GM19025 (cell line): Measurements from ENCODE around the gene PRELID3B.

Experiments used
- ATAC-seq: cut with Tn5 transposase; IDR thresholded peaks from one replicate; pipeline ENCODE4 v1.9.1; 2021; ENCODE audit warnings: mild to moderate bottlenecking, low read depth, moderate library complexity; ENCODE audit not compliant: unreplicated experiment

PRELID3B gene

DNA sequence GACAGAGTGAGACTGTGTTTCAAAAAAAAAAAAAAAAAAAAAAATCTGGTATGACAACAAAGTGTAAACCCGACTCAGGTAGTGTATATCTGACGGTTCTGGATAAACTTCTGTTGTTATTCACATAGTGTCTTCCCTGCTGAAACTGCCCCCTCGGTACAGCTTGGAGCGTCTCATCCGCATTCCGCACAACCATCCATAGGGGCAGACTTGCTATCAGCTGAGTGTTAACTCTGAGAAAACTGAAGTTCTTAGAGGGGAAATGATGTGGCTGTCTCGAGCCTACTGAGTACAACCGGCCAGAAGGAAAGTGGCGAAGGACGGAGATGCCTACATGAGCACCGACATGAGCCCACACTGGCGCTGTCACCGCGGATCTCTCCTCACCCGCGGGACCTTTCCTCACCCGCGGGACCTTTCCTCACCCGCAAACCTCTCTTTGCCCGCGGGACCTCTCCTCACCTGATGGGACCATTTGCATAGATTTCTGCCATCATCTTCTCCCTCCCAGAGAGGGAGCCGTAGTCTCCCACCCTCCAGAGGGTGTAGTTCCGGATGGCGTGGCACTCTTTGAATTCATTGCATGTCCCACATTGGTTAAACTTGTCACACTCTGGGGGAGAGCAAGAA, 45.3 kb downstream of the PRELID3B start:
- no peak for ATAC-seq

DNA sequence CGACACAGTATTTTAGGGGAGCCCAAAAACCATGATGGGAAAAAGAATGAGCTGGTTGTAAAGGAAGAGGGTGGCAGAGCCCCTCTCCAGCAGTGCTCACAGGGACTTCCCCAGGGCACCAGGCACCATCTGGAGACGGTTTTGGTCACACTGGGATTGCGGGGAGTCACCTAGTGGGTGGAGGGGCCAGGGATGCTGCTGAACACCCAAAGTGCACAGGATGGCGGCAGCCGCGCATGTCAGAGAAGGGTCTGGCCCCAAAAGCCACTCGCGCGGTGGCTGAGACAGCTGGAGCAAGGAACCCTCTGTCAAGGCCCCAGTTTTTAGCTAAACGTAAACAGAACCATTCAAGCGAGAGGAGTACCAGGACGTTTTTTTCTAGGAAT, 46.4 kb downstream of the PRELID3B start:
- ATAC-seq = no peak

DNA sequence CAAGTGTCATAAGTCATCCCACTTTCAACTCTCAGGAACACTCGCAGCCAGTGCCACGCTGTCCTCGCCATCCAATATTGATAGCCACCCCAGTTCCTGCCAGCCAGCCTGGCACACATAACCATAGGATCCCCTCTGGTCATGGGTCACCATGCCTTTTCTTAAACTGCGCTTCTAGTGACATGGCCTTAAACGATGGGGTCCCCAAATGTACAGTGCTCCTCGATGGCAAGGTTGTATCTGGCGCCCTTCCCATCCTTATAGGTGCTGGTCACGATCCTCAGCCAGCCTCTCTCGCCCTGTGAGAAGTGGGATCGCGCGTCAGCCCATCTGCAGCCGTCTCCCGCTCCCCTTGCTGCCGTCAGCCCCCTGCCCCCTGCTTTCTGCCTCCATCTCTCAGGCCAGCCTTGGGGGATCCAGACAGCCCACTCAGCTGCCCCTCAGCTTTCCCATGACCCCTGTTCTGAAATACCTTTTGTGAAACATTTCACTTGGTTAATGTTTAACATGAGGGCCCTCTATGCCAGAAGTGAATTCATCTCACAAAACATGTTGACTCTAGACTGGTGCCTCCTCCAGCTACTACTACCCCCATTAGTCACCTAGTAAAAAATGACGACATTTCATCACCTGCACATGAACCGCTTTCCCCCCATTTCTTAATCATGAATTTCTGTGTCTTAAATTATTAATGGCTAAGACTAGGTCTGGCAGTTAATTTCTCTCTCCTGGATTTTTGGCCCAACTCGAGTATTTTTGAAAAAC, 46.9 kb downstream of the PRELID3B start:
- no peak for ATAC-seq

DNA sequence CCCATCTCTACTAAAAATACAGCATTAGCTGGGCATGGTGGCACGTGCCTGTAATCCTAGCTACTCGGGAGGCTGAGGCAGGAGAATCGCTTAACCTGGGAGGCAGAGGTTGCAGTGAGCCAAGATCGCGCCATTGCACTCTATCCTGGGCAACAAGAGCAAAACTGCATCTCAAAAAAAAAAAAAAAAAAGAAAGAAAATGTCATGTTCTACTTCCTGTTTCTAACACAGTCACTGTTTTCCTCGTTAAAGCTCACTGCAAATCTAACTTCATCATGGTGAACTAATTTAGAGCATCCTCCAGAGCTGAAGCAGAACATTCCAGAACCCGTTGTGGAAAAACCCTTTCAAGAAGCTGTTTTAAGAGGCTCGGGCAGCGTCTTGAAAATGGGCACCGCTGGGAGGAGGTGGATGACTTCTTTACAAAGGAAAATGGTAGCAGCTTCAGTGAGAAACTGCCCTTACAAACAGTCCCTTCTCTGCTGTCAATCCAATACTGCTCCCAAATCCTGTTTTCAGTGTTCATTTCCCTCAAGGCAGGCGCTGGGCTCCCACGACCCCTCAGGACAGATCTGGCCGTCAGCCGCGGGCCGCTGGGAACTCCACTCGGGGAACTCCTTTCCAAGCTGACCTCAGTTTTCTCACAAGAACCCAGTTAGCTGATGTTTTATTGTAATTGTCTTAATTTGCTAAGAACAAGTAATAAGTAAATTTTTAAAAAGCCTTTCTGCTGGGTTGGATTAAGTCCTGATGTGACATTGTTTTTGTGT, 48.0 kb downstream of the PRELID3B start:
- no peak for ATAC-seq

DNA sequence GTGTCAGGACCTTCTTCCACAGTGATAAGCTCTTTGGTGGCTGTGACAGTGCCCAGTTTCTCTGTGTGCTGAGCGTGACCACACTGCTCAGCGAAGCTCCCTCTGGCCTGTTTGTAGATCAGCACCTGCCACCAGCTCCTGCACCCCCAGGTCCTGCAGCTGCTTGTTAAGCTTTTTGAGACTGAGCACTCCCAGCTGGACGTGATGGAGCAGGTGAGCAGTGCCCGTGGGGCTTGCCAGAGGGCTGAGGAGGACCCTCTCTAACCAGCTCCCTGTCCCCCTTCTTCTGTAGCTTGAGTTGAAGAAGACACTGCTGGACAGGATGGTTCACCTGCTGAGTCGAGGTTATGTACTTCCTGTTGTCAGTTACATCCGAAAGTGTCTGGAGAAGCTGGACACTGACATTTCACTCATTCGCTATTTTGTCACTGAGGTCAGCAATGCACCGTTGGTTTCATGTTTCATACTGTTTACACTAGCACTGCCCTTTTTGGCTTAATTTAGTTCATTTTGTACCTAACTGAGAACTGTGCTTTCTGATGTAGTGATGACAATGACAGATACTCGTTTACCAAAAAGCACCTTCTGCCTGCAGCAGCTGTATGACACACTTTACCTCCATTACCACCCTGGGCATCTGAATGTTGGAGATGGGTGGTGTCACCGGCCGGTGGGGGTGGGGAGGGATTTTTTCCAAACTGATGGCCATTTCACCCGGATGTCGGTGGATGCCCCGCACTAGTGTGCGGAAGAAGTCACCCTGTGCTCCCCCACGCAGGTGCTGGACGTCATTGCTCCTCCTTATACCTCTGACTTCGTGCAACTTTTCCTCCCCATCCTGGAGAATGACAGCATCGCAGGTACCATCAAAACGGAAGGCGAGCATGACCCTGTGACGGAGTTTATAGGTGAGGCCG, 49.0 kb downstream of the PRELID3B start:
- ATAC-seq = no peak

DNA sequence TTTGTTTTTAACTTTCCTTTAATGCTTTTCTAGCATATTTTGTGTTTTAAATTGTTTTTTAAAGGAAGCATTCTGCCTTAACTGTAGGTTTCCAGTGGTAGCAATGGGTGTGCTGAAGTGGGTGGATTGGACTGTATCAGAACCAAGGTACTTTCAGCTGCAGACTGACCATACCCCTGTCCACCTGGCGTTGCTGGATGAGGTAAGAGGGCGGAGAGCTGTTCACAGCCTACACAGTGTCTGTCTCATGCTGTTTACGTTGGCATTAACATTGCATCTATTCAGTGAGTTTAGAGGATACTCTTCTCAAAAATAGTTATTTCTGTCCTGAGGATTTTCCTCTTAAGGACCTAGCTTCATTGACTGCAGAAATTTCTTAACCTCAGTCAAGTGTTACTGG, 49.7 kb downstream of the PRELID3B start:
- no peak for ATAC-seq

DNA sequence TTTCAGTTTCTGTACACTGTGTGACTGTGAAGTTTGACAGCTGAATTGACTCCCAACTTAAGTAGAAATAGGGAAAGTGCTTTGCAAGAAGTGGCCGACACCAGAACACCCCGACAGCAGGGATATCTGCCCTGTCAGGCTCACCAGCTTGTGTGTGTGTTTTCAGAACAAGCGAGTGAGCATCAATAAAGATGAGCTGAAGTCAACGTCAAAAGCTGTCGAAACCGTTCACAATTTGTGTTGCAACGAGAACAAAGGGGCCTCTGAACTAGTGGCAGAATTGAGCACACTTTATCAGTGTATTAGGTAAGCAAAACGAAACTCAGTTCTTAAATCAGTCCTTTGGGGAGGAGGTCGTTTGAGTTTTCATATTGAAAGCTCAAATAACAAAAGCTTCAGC, 50.9 kb downstream of the PRELID3B start:
- no peak for ATAC-seq

DNA sequence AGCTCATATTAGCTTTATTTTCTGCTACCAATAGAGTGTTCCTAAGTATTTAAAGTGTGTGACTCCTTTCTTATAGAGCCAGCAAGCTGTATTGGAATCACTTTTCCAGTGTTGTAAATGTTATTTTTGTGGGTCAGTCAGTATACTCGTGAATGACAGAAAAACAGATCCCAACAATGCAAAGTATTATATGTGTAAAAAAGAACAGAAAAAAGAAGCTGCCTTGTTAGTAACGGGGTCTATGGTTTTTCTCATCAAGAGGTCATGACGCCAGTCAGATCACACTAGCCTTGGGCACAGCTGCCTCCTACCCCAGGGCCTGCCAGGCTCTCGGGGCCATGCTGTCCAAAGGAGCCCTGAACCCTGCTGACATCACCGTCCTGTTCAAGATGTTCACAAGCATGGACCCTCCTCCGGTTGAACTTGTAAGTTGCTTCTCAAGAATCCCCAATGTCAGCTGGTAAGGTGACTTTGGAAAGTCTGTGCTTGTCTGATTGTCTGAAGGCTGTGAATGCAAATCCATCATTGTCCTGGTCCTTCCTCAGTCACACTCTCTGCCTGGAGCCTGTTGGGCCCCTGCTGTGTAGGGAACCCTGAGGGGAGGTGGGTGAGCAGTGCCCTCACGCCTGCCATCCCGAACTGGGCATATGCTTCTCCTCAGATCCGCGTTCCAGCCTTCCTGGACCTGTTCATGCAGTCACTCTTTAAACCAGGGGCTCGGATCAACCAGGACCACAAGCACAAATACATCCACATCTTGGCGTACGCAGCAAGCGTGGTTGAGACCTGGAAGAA, 51.7 kb downstream of the PRELID3B start:
- ATAC-seq = no peak

DNA sequence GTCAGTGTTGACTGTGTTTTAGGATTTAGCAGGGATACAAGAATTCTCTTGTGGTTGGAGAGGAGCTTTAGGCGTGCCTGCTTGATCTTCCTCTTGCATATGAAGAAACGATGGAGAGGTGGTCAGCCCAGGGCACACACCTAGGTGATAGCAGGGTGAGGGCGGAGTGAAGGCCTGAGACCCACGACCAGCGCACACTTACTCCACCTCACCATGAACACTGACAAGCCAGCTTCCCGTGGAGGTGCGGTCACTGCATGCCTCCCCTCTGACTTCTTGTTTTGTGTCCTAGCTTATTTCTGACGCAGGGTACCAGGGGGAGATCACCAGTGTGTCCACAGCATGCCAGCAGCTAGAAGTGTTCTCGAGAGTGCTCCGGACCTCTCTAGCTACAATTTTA, 53.4 kb downstream of the PRELID3B start:
- ATAC-seq = no peak

DNA sequence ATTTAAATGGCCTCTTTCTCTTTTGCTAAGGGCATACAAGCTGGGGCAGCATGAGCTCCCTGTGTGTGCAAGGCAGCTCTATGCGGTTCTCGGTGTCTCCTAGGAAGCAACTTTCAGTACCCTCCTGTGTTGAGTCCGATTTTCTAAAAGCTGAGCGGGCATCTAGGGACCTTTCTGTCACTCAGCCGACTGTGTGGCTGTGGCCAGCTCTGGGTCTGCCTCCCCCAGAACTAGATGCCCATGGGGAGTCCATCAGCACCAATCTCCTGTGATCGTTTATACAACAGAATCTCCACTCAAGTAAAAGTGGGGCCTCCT, 54.1 kb downstream of the PRELID3B start:
- no peak for ATAC-seq

DNA sequence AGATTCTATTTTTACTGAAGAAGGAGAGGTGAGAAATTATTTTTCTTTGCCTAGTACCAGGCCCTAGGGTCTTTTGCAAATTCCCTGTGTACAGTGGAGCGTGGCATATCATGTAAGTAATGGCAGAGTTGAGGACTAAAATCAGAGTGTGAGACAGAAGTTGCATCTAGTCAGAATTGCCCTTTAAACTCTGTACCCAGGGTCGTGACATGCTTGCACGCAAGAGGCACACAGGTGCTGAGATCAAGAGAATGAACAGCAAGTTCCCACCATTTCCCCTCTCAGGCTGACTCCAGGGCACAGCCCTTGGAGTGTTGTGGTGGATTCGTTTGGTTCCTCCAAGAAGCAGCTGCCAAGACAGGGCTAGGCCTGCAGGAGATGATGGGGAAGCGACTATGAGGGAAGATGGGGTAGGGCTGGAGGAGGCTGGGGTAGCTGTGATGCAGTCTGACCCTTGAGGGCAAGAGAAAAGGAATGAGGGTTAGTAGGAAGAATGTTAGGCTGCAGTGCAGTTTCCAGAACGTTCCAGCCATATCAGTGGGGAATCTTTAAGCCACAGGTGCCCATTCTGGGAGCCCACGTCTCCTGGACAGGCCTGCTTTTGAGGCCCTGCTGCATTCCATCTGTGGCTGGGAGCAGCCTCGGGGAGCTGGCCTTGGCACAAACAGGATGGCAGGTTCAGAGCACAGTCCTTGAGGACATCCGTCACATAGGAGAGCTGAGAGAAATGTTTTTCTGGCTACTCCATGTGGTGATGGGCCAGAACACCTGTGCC, 54.6 kb downstream of the PRELID3B start:
- no peak for ATAC-seq

DNA sequence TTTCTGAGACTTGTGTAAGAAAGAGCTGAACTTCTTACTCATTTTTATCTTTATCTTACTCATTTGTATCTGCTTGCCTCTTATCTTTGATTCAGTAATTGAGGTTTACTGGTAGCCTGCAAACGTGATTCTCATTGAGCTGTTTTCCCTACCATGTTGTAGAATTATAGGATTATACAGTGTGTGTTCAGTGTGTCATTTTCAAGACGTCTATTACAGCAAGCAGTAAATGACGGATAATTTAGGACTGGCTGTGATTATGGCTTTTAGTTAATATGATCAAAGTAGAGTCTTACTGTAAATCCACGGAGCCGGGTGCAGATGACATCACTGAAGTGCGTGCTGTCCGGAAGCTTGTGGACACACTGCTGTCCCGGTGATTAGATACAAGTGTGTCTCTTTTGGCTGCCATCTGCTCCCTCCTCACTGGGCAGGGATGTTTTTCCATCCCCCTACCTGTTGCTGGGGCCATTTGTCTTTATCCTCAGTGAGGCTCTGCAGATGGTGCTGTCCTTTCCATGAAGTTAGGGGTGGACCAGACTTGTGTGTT, 55.5 kb downstream of the PRELID3B start:
- ATAC-seq = no peak

DNA sequence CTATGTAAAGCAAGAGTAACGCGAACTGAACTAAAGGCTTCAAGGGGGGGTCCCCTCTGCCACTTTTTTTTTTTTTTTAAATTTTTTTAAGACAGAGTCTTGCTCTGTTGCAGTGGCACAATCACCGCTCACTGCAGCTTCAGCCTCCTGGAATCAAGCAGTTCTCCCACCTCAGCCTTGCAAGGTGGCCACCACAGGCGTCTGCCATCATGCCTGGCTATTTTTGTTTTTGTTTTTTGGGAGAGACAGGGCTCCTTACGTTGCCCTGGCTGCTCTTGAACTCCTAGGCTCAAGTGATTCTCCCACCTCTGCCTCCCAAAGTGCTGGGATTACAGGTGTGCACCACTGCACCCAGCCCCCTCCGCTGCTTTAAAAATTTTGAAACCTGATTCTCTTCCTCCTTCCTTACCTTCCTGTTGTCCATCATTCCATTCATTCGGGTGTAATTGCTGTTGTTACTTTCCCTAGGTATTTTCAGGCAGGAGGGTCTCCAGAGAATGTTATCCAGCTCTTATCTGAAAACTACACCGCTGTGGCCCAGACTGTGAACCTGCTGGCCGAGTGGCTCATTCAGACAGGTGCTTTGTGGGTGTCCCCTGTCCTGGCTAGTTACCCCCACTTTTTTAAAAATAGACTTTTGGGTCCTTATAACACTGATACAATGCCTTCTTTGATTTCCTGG, 56.2 kb downstream of the PRELID3B start:
- no peak for ATAC-seq

DNA sequence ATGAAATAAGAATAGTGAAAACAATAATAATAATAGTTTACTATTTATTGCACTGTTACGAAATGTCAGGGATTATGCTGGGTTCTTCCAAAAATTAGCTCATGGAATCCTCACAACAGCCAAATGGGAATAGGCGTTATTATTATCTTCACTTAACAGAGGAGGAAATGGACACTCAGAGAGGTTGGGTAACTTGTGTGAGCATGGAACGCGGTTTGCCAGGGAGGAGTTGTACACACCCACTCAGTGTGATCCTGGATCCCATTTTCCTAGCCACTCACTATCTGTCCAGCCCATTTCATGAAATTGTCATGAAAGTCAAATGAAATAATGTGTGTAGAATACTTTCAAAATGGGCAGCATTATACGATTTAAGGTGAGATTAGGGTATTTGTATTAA, 56.9 kb downstream of the PRELID3B start:
- ATAC-seq = no peak

DNA sequence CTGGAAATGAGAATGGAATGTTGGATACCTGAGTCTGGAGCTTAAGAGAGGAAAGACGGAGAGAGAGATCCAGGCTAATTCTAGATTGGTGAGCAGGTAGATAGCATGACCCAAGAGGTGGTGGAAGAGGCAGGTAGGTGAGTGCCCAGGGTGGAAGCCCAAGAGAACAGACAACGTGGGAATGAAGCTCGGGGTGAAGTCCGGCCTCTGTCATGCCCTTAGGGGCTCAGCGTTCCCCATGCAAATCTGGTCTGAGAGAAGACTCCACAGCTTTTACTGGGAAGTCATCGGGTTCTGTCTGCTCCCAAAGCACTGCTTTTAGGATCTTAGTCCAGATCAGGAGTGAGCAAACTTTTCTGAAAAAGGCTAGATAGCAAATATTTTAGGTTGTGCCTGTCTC, 57.9 kb downstream of the PRELID3B start:
- no peak for ATAC-seq
